ENCODE data around the gene S100G.
"Not testable (repeated sequence)": the region's sequence is repeated elsewhere in the genome, so short reads cannot be mapped to it uniquely, and the experiment has no call there.

DNA sequence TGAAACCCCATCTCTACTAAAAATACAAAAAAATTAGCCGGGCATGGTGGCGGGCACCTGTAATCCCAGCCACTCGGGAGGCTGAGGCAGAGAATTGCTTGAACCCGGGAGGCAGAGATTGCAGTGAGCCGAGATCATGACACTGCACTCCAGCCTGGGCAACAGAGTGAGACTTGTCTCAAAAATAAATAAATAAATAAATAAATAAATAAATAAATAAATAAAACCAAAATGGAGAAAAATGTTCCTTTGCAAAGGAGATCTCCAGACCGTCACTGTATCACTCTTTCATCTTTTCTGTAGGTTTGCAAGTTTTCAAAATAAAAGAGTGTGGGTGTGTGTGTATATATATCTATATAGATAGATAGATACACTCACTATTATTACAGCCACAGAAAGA is 46.7 kb upstream of the S100G start:
- not testable (repeated sequence) for TF ChIP-seq EZH2 (IDR thresholded peaks at IDR 0.05; ENCODE audit: low read depth, unreplicated experiment); EZH2phosphoT487 (IDR thresholded peaks at IDR 0.05; ENCODE audit: unreplicated experiment); POLR2AphosphoS5 (IDR thresholded peaks at IDR 0.05; ENCODE audit: low read depth)
- TF ChIP-seq, protein P1, sequence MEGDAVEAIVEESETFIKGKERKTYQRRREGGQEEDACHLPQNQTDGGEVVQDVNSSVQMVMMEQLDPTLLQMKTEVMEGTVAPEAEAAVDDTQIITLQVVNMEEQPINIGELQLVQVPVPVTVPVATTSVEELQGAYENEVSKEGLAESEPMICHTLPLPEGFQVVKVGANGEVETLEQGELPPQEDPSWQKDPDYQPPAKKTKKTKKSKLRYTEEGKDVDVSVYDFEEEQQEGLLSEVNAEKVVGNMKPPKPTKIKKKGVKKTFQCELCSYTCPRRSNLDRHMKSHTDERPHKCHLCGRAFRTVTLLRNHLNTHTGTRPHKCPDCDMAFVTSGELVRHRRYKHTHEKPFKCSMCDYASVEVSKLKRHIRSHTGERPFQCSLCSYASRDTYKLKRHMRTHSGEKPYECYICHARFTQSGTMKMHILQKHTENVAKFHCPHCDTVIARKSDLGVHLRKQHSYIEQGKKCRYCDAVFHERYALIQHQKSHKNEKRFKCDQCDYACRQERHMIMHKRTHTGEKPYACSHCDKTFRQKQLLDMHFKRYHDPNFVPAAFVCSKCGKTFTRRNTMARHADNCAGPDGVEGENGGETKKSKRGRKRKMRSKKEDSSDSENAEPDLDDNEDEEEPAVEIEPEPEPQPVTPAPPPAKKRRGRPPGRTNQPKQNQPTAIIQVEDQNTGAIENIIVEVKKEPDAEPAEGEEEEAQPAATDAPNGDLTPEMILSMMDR (conservative IDR thresholded peaks at IDR 0.05; ENCODE audit: low read depth in 2 of 2): not testable (repeated sequence)

All from GM23338 (cell line).